ENCODE results near the gene HSPB6. TPM values are rescaled to one million over a fixed set of nuclear protein-coding genes. Genes with fewer than 3 reads are reported as not detected.

HSPB6 gene
- total and polyA plus RNA-seq, 9 donors, result 44.9 to 434 (median 232) TPM

- no peak for DNase-seq
- intact Hi-C loops (cut with DNase I), result loop anchor here in 1 of 4 donors (10.0 kb wide), 1 partner anchor 135 kb away; no protein-coding TSS in a partner anchor
- H3K27me3 ChIP-seq, result no peaks in the 10 kb centered on the region
- TF ChIP-seq EP300 (IDR thresholded peaks at IDR 0.05) (no peak), CTCF (IDR thresholded peaks at IDR 0.05) (no peak), POLR2A (IDR thresholded peaks at IDR 0.05) (no peak)
- no peak overlapping the region for H3K27ac ChIP-seq
- 72 to 90% (median 83%) methylated on average over 7 to 11 of the region's 11 CpGs for WGBS, 3 donors
- H3K36me3 ChIP-seq, result no peaks in the 10 kb centered on the region
- H3K4me1 ChIP-seq (ENCODE audit: insufficient read depth), result no peaks in the 10 kb centered on the region
- no peaks in the 10 kb centered on the region for H3K9me3 ChIP-seq
- H3K4me3 ChIP-seq, result no peak overlapping the region
Observed at GRCh38 chr19:35789195-35789977, 32.6 kb upstream of the HSPB6 start.

DNA sequence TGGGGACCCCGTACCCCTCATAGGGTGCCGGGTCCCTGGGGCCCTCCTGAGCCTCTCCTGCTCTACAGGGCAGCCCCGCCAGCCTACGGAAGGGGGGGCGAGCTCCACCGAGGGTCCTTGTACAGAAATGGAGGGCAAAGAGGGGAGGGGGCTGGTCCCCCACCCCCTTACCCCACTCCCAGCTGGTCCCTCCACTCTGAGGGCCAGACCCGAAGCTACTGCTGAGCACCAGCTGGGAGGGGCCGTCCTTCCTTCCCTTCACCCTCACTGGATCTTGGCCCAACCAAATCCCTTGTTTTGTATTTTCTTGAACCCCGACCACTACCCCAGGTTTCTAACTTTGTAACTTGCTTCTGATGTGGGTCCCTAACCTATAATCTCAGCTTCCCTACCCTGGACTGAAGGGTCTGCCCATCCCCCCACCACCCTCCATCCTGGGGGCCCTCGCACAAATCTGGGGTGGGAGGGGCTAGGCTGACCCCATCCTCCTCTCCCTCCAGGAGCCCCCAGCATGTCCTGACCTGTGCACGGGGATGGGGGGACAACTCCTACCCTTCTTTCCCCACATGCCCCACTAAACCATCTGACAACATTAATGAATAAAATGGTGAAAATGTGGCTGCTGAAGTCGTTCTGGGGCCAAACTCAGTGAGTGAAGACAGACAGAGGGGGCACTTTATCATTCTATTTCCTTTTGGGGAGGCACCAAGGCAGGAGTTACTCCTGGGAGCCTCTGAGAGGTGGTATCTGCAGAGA is 31.6 kb upstream of the HSPB6 start:
- Histone ChIP-seq H3K27ac (no peak overlapping the region), H3K36me3 (no peaks in the 10 kb centered on the region), H3K4me3 (no peak overlapping the region), H3K9me3 (no peaks in the 10 kb centered on the region), H3K27me3 (no peaks in the 10 kb centered on the region), H3K4me1 (ENCODE audit: insufficient read depth) (no peaks in the 10 kb centered on the region)
- TF ChIP-seq CTCF (IDR thresholded peaks at IDR 0.05) (no peak), EP300 (IDR thresholded peaks at IDR 0.05) (no peak), POLR2A (IDR thresholded peaks at IDR 0.05) (no peak)
- no peak for DNase-seq
- intact Hi-C loops (cut with DNase I), result loop anchor here in 1 of 4 donors (10.0 kb wide), 1 partner anchor 136 kb away; no protein-coding TSS in a partner anchor
- WGBS, 3 donors, result 70 to 75% (median 74%) methylated on average over 11 to 12 of the region's 12 CpGs

DNA sequence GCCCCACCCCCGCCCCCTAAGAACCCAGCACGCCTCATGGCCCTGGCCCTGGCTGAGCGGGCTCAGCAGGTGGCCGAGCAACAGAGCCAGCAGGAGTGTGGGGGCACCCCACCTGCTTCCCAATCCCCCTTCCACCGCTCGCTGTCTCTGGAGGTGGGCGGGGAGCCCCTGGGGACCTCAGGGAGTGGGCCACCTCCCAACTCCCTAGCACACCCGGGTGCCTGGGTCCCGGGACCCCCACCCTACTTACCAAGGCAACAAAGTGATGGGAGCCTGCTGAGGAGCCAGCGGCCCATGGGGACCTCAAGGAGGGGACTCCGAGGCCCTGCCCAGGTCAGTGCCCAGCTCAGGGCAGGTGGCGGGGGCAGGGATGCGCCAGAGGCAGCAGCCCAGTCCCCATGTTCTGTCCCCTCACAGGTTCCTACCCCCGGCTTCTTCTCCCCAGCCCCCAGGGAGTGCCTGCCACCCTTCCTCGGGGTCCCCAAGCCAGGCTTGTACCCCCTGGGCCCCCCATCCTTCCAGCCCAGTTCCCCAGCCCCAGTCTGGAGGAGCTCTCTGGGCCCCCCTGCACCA is 30.5 kb upstream of the HSPB6 start:
- H3K4me1 ChIP-seq (ENCODE audit: insufficient read depth), result no peaks in the 10 kb centered on the region
- no peak overlapping the region for H3K4me3 ChIP-seq
- no peak for DNase-seq
- H3K27ac ChIP-seq, result no peak overlapping the region
- no peaks in the 10 kb centered on the region for H3K9me3 ChIP-seq
- TF ChIP-seq CTCF (IDR thresholded peaks at IDR 0.05) (no peak), EP300 (IDR thresholded peaks at IDR 0.05) (no peak), POLR2A (IDR thresholded peaks at IDR 0.05) (no peak)
- intact Hi-C loops (cut with DNase I), result loop anchor here in 1 of 4 donors (10.0 kb wide), 1 partner anchor 137 kb away; no protein-coding TSS in a partner anchor
- whole genome bisulfite sequencing, 3 donors, result 83 to 91% (median 89%) methylated on average over 12 to 15 of the region's 15 CpGs
- H3K36me3 ChIP-seq, result no peaks in the 10 kb centered on the region
- H3K27me3 ChIP-seq, result no peaks in the 10 kb centered on the region

All from ovary (tissue), 9 donors.